Upper lobe of left lung (tissue), 6 donors: ENCODE measurements around the gene BDKRB1. TPM values are rescaled to one million over a fixed set of nuclear protein-coding genes. Genes with fewer than 3 reads are reported as not detected.

Experiments used
- ATAC-seq, 2 donors: fragments of 200-7000 bp; cut with Tn5 transposase; one replicate each; pipeline ENCODE4 v1.9.1; 2022; ENCODE audit warnings: mild to moderate bottlenecking in 2 of 2, moderate library complexity in 2 of 2; ENCODE audit not compliant: low FRiP score in 2 of 2
- DNase-seq, 2 donors: peaks; one replicate each; pipeline ENCODE4 v3.0.0-alpha.2; 2019 to 2020
- H3K27ac ChIP-seq, 4 donors: fragments of 200-600 bp; sonication (generic); one replicate each; pipeline ENCODE4 v1.5.1; 2016 to 2019
- H3K27me3 ChIP-seq, 4 donors: fragments of 200-600 bp; sonication (generic); one replicate each; pipeline ENCODE4 v1.5.1; 2017 to 2019
- H3K36me3 ChIP-seq, 4 donors: fragments of 200-600 bp; sonication (generic); one replicate each; pipeline ENCODE4 v1.5.1; 2016 to 2019
- H3K4me1 ChIP-seq, 4 donors: fragments of 200-600 bp; sonication (generic); one replicate each; pipeline ENCODE4 v1.5.1; 2018 to 2019
- H3K4me3 ChIP-seq, 4 donors: fragments of 200-600 bp; sonication (generic); one replicate each; pipeline ENCODE4 v1.5.1; 2017 to 2019; ENCODE audit warnings: mild to moderate bottlenecking in 2 of 4, moderate library complexity in 1 of 4
- H3K9me3 ChIP-seq, 4 donors: fragments of 200-600 bp; sonication (generic); one replicate each; pipeline ENCODE4 v1.5.1; 2018 to 2019
- CTCF ChIP-seq, 6 experiments: fragments of 450-650 bp in 4 of 6; fragments of 200-600 bp in 2 of 6; sonication (generic) in 2 of 6; IDR thresholded peaks; one replicate each; pipeline ENCODE4 v1.5.1; 2016 to 2019; ENCODE audit warnings: antibody characterized with exemption in 6 of 6
- EP300 ChIP-seq, 4 donors: sonication (generic); formaldehyde crosslinking; IDR thresholded peaks; one replicate each; pipeline ENCODE4 v1.5.1; 2017; ENCODE audit warnings: antibody characterized with exemption in 4 of 4, control low read depth in 2 of 4
- POLR2A ChIP-seq, 4 donors: fragments of 450-650 bp; IDR thresholded peaks; one replicate each; pipeline ENCODE4 v1.5.1; 2016 to 2017; ENCODE audit warnings: antibody characterized with exemption in 4 of 4, mild to moderate bottlenecking in 2 of 4
- POLR2AphosphoS5 ChIP-seq, 2 donors: sonication (generic); formaldehyde crosslinking; IDR thresholded peaks; one replicate each; pipeline ENCODE4 v1.5.1; 2017; ENCODE audit warnings: antibody characterized with exemption in 2 of 2
- WGBS, 2 donors: methylation state at CpG; one replicate each; pipeline ENCODE4 v1.1.5; 2017 to 2018; 5-methylcytosine and 5-hydroxymethylcytosine counted together
- total RNA-seq, 6 donors: library from RNA; depleted of rRNA in 4 of 6; stranded (reverse); fragments of >200 nt in 4 of 6; gene quantifications; one replicate each; pipeline versions ENCODE4 v1.1.0 to v1.2.1, GENCODE V29; 2016 to 2021
- donor health status: DM: no; HTN: no; CAD: no; lungs with moderate emphysema.
- donor health status: DM: no; HTN: yes; CAD: no; lungs with severe emphysema.

BDKRB1 gene
- total RNA-seq, 6 donors from 2014 or later: 0.24 to 0.46 (median 0.31) TPM; not detected in 3

GRCh38 chr14:96303981-96304380, 48.0 kb downstream of the BDKRB1 start:
- 95 to 97% methylated on average over 3 of the region's 3 CpGs for WGBS, 2 donors
- Histone ChIP-seq H3K36me3 (peaks cover 19 to 86% (median 40%) of the 10 kb centered on the region in 4 donors), H3K4me1 (no peaks in the 10 kb centered on the region), H3K27me3 (no peaks in the 10 kb centered on the region), H3K9me3 (no peaks in the 10 kb centered on the region), H3K4me3 (no peak overlapping the region), H3K27ac (no peak overlapping the region)
- TF ChIP-seq CTCF (IDR thresholded peaks at IDR 0.05) (no peak), POLR2AphosphoS5 (IDR thresholded peaks at IDR 0.05) (no peak), POLR2A (IDR thresholded peaks at IDR 0.05) (no peak), EP300 (IDR thresholded peaks at IDR 0.05) (no peak)
- DNase-seq (no peak), ATAC-seq (no peak)

- peaks cover 23 to 90% (median 47%) of the 10 kb centered on the region in 4 donors for H3K36me3 ChIP-seq
- TF ChIP-seq POLR2AphosphoS5 (IDR thresholded peaks at IDR 0.05) (no peak), CTCF (IDR thresholded peaks at IDR 0.05) (no peak), EP300 (IDR thresholded peaks at IDR 0.05) (no peak), POLR2A (IDR thresholded peaks at IDR 0.05) (no peak)
These were observed 48.9 kb downstream of the BDKRB1 start for GRCh38 chr14:96304956-96305355.

GRCh38 chr14:96307434-96307833, 51.4 kb downstream of the BDKRB1 start:
- TF ChIP-seq POLR2AphosphoS5 (IDR thresholded peaks at IDR 0.05) (no peak), EP300 (IDR thresholded peaks at IDR 0.05) (no peak), CTCF (IDR thresholded peaks at IDR 0.05) (no peak), POLR2A (IDR thresholded peaks at IDR 0.05) (no peak)
- DNase-seq (no peak), ATAC-seq (no peak)
- Histone ChIP-seq H3K4me3 (no peak overlapping the region), H3K4me1 (no peaks in the 10 kb centered on the region), H3K27ac (no peak overlapping the region), H3K27me3 (no peaks in the 10 kb centered on the region), H3K36me3 (peaks cover 28 to 96% (median 50%) of the 10 kb centered on the region in 4 donors), H3K9me3 (no peaks in the 10 kb centered on the region)
- 85 to 88% methylated on average over 4 of the region's 4 CpGs for WGBS, 2 donors

More at GRCh38 chr14:96304956-96305355, 48.9 kb downstream of the BDKRB1 start:
- no peaks in the 10 kb centered on the region for H3K27me3 ChIP-seq
- H3K27ac ChIP-seq: no peak overlapping the region
- H3K4me3 ChIP-seq: no peak overlapping the region
- DNase-seq (no peak), ATAC-seq (no peak)
- WGBS, 2 donors: 84 to 90% methylated on average over 9 of the region's 9 CpGs
- H3K9me3 ChIP-seq: no peaks in the 10 kb centered on the region
- no peaks in the 10 kb centered on the region for H3K4me1 ChIP-seq

- 91 to 92% methylated on average over 8 of the region's 8 CpGs for WGBS, 2 donors
- ATAC-seq (no peak), DNase-seq (no peak)
- peaks cover 24 to 93% (median 51%) of the 10 kb centered on the region in 4 donors for H3K36me3 ChIP-seq
- no peaks in the 10 kb centered on the region for H3K27me3 ChIP-seq
- H3K9me3 ChIP-seq: no peaks in the 10 kb centered on the region
- H3K4me3 ChIP-seq: no peak overlapping the region
- TF ChIP-seq POLR2A (IDR thresholded peaks at IDR 0.05): no peak
- no peak for TF ChIP-seq EP300 (IDR thresholded peaks at IDR 0.05)
- TF ChIP-seq CTCF (IDR thresholded peaks at IDR 0.05): no peak
- no peak for TF ChIP-seq POLR2AphosphoS5 (IDR thresholded peaks at IDR 0.05)
- no peaks in the 10 kb centered on the region for H3K4me1 ChIP-seq
- no peak overlapping the region for H3K27ac ChIP-seq
These were observed 53.3 kb downstream of the BDKRB1 start for GRCh38 chr14:96309133-96309895.
